Small intestine (tissue), 7 donors: Measurements from ENCODE around the gene PPL. TPM values are rescaled to one million over a fixed set of nuclear protein-coding genes. Genes with fewer than 3 reads are reported as not detected.

Experiments
- DNase-seq, 2 donors: peaks; one replicate each; pipeline versions ENCODE4 v3.0.0 to v3.0.0-alpha.2; 2013
- FAIRE-seq: peaks from 2 replicates; lab custom pipeline; 2012; peaks lifted over from hg19 to GRCh38; lab: Jason Lieb, UNC
- H3K27ac ChIP-seq, 3 donors: one replicate each; pipeline ENCODE4 v1.5.1; 2013; ENCODE audit warnings: low read length in 2 of 3, mild to moderate bottlenecking in 2 of 3, control low read depth in 1 of 3, inconsistent platforms in 1 of 3, low read depth in 1 of 3, moderate library complexity in 1 of 3
- H3K27me3 ChIP-seq, 3 donors: one replicate each; pipeline ENCODE4 v1.6.1; 2013; ENCODE audit warnings: low read length in 3 of 3, inconsistent platforms in 1 of 3; ENCODE audit not compliant: control insufficient read depth in 3 of 3, insufficient read depth in 3 of 3
- H3K36me3 ChIP-seq, 3 donors: one replicate each; pipeline ENCODE4 v1.6.1; 2013; ENCODE audit warnings: low read length in 3 of 3, inconsistent platforms in 1 of 3, low read depth in 1 of 3, mild to moderate bottlenecking in 1 of 3, moderate library complexity in 1 of 3; ENCODE audit not compliant: control insufficient read depth in 3 of 3, insufficient read depth in 2 of 3
- H3K4me1 ChIP-seq, 3 donors: one replicate each; pipeline ENCODE4 v1.6.1; 2013; ENCODE audit warnings: low read length in 2 of 3, inconsistent platforms in 1 of 3, low read depth in 1 of 3, mild to moderate bottlenecking in 1 of 3, moderate library complexity in 1 of 3; ENCODE audit not compliant: control insufficient read depth in 3 of 3, insufficient read depth in 2 of 3
- H3K4me3 ChIP-seq, 3 donors: one replicate each; pipeline ENCODE4 v1.5.1; 2013; ENCODE audit warnings: low read length in 3 of 3, control low read depth in 1 of 3, inconsistent platforms in 1 of 3, low read depth in 1 of 3, mild to moderate bottlenecking in 1 of 3, moderate library complexity in 1 of 3
- H3K9me3 ChIP-seq, 2 donors: one replicate each; pipeline ENCODE4 v1.6.1; 2013; ENCODE audit warnings: low read depth in 1 of 2, low read length in 1 of 2; ENCODE audit not compliant: control insufficient read depth in 2 of 2, insufficient read depth in 1 of 2
- WGBS, 3 donors: extraction: QIAGEN DNeasy Blood & Tissue Kit; methylation state at CpG; one replicate each; pipeline ENCODE4 v1.1.7; 2013; 5-methylcytosine and 5-hydroxymethylcytosine counted together
- polyA plus RNA-seq, 4 donors: library from polyadenylated mRNA; stranded (reverse) in 3 of 4; unstranded in 1 of 4; fragments of 200-250 nt in 3 of 4; fragments of 120-200 nt in 1 of 4; gene quantifications; one replicate each; pipeline versions ENCODE4 v1.2.1 to v1.2.3, GENCODE V29; 2013
- donor health status: healthy with polysubstance abuse.
- donor health status: control.
- donor health status: control.
- donor health status: Bipolar disorder and iron deficiency.
- donor health status: healthy.

PPL gene
- polyA plus RNA-seq, 4 donors, result 11.1 to 37.1 (median 14.9) TPM

DNA sequence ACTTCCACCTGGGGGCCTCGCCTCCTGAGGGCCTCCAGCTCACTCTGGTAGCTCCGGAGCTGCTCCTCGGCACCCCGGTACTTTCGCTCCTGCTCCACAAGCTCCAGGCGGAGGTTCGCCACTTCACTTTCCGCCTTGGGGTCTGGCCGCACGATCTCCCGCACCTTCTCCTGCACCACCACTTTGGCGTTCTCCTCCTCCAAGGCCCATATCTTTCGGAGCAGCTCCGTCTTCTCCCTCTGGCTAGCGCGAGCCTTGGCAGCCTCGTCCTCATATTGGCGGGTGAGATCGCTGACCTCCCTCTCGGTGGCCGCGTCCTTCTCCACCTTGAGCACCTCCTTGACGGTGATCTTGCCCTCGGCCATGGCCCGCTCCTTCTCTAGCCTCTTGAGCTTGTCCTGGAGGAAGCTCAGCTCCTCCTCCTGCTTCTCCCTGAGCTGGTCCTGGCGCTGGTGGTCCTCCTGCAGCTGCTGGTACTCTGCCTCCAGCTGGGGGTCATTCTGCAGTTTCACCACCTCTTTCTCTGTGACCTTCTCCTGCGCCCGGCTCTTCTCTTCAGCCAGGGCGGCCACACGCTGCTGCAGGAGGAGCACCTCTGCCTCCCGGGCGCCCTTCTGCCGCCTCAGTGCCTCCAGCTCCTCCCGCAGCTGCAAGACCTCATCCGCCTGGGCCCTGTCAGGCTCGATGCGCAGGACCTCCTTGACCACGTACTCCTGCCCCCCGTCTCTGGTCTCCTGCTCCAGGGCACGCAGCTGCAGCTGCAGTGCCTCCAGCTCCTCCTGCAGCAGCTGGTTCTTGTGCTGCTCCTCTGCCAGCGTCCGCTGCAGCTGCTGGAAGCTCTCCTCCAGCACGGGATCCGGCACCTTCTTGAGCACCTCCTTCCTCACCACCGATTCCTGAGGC, 51.7 kb downstream of the PPL start:
- FAIRE-seq, result no peak
- H3K9me3 ChIP-seq, result peaks cover 0 to 3% of the 10 kb centered on the region in 2 donors
- 92 to 96% (median 95%) methylated on average over 43 to 45 of the region's 45 CpGs for WGBS, 3 donors
- DNase-seq, result no peak
- H3K36me3 ChIP-seq, result peaks cover 20 to 90% (median 24%) of the 10 kb centered on the region in 3 donors
- H3K4me3 ChIP-seq, result no peak overlapping the region
- no peaks in the 10 kb centered on the region for H3K27me3 ChIP-seq
- H3K27ac ChIP-seq, result no peak overlapping the region
- H3K4me1 ChIP-seq, result no peaks in the 10 kb centered on the region

- no peak overlapping the region for H3K27ac ChIP-seq
- peaks cover 20 to 90% (median 28%) of the 10 kb centered on the region in 3 donors for H3K36me3 ChIP-seq
- H3K4me1 ChIP-seq, result no peaks in the 10 kb centered on the region
- DNase-seq, result no peak
- H3K9me3 ChIP-seq, result peaks cover 0 to 3% of the 10 kb centered on the region in 2 donors
- H3K4me3 ChIP-seq, result no peak overlapping the region
- no peak for FAIRE-seq
- no peaks in the 10 kb centered on the region for H3K27me3 ChIP-seq
- 96 to 99% (median 97%) methylated on average over 31 to 34 of the region's 34 CpGs for WGBS, 3 donors
Observed at GRCh38 chr16:4884209-4884608, 52.7 kb downstream of the PPL start.

DNA sequence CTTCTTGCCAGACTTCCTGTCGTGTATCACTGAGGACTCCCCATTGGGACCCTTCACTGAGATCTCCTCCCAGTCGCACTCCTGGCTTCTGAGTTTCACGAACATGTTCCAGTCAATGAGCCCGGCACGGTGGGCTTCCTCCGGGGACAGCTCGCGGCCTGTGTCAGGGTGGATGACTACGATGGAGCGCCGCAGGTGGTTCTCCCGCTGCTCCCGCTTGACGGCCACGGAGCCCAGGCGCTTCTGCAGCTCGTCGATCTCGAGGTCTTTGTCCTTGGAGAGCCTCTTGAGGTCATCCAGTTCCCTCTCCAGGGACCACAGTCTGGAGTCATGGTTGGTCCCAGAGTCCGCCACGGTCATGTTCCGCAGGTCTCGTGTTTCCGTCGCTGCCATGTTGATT, 53.4 kb downstream of the PPL start:
- H3K27me3 ChIP-seq, result no peaks in the 10 kb centered on the region
- DNase-seq, result no peak
- 95 to 98% (median 97%) methylated on average over 25 of the region's 25 CpGs for WGBS, 3 donors
- H3K9me3 ChIP-seq, result peaks cover 0 to 3% of the 10 kb centered on the region in 2 donors
- peaks cover 20 to 92% (median 28%) of the 10 kb centered on the region in 3 donors for H3K36me3 ChIP-seq
- no peak for FAIRE-seq
- no peaks in the 10 kb centered on the region for H3K4me1 ChIP-seq
- no peak overlapping the region for H3K4me3 ChIP-seq
- no peak overlapping the region for H3K27ac ChIP-seq

DNA sequence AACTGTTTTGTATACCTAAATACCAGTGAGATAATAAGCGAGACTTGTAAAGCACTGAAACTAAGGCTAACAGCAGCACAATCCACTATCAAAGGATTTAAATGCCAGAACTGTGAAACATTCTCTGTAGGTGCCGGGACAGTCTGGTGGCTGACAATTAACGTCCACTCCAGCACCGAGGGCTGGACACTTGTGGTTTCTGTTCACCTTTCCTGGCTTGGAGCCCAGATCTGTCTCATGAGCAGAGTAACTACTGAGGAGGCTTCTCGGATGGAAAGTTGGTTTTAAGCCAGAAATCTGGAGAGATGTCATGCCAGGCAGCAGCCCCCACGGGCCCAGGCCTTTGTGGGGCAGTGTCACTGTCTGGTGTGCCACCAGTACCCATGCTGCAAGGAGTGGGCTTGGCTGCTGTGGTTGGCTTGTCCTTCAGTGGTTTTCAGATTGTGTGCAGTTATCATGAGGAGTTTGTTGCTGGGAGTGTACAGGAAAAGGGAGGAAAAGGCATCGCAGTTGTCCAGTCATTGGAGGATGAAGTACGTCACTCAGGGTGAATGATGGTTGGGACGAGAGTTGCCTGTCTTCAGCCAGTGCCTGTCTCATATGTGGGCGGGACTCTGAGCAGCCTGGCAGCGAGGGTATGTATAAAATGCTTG, 54.2 kb downstream of the PPL start:
- no peak for FAIRE-seq

DNA sequence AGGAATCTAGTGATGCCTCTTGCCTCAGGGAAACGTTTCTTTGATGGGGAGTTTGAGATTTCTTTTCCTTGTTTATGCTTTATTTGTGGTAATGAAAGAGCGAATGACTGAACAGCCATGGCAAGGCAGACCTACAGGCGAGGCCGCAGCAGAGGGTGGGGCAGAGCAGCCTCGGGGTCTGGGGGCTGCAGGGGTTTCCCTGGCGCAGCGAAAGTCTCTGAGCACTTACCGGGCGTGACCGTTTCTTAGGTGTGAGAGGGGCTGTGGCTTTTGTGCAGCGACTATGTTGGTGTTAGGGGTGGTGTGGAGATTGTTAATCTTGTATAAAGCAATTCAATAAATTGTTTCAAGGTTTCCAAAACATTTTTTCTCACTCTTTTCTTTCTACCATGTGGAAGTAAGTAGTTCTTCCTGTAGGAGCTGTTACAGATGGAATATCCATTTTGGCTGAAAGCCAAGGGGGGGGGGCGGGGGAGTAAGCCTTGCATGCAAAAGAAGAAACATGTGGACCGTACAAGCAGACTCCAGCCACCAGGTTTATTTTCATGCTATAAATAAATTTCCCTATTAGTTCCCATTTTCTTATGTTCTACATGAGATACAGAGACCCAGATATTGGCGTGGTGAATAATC, 54.8 kb downstream of the PPL start:
- 73 to 80% (median 74%) methylated on average over 14 of the region's 14 CpGs for WGBS, 3 donors
- no peak for DNase-seq
- Histone ChIP-seq H3K9me3 (peaks cover 0 to 3% of the 10 kb centered on the region in 2 donors), H3K36me3 (peaks cover 30 to 93% (median 34%) of the 10 kb centered on the region in 3 donors), H3K4me1 (peaks cover 0 to under 1% (median 0%) of the 10 kb centered on the region in 3 donors), H3K27ac (no peak overlapping the region), H3K27me3 (no peaks in the 10 kb centered on the region), H3K4me3 (no peak overlapping the region)
- no peak for FAIRE-seq

More for the DNA sequence above, 54.2 kb downstream of the PPL start:
- no peak for DNase-seq
- Histone ChIP-seq H3K27ac (no peak overlapping the region), H3K27me3 (no peaks in the 10 kb centered on the region), H3K4me3 (no peak overlapping the region), H3K4me1 (no peaks in the 10 kb centered on the region), H3K36me3 (peaks cover 26 to 93% (median 32%) of the 10 kb centered on the region in 3 donors), H3K9me3 (peaks cover 0 to 3% of the 10 kb centered on the region in 2 donors)
- 69 to 81% (median 76%) methylated on average over 11 of the region's 11 CpGs for WGBS, 3 donors

GRCh38 chr16:4880006-4880580, 56.9 kb downstream of the PPL start:
- Histone ChIP-seq H3K27me3 (no peaks in the 10 kb centered on the region), H3K4me1 (peaks cover 0 to 17% (median 0%) of the 10 kb centered on the region in 3 donors), H3K9me3 (peaks cover 0 to 3% of the 10 kb centered on the region in 2 donors), H3K4me3 (no peak overlapping the region), H3K27ac (no peak overlapping the region), H3K36me3 (peaks cover 25 to 88% (median 32%) of the 10 kb centered on the region in 3 donors)
- WGBS, 3 donors, result 93 to 96% (median 95%) methylated on average over 17 of the region's 17 CpGs
- FAIRE-seq, result no peak
- DNase-seq, result no peak

DNA sequence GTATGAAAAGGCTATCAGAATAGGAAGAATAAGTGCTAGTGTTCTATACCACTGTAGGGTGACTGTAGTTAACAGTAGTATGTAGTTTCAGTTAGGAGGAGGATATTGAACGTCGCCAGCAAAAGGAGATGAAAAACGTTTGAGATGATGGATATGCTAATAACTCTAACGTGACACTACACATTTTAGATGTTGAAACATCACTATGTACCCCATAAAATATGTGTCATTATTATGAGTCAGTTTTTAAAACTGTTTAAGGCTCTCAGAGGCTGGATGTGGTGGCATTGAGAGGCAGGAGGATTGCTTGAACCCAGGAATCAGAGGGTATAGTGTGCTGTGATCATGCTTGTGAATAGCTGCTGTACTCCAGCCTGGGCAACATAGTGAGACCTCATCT, 57.9 kb downstream of the PPL start:
- peaks cover 0 to 3% of the 10 kb centered on the region in 2 donors for H3K9me3 ChIP-seq
- H3K4me1 ChIP-seq, result peaks cover 0 to 26% (median 0%) of the 10 kb centered on the region in 3 donors
- H3K27me3 ChIP-seq, result no peaks in the 10 kb centered on the region
- H3K36me3 ChIP-seq, result peaks cover 26 to 88% (median 36%) of the 10 kb centered on the region in 3 donors
- no peak overlapping the region for H3K4me3 ChIP-seq
- FAIRE-seq, result no peak
- WGBS, 3 donors, result 72 to 80% (median 78%) methylated on average over 4 of the region's 4 CpGs
- DNase-seq, result no peak
- no peak overlapping the region for H3K27ac ChIP-seq

GRCh38 chr16:4877380-4877685, 59.6 kb downstream of the PPL start:
- WGBS, 3 donors, result 95% methylated on average over 14 of the region's 14 CpGs
- H3K4me3 ChIP-seq, result no peak overlapping the region
- no peak overlapping the region for H3K27ac ChIP-seq
- FAIRE-seq (no peak), DNase-seq (no peak)
- peaks cover 18 to 85% (median 36%) of the 10 kb centered on the region in 3 donors for H3K36me3 ChIP-seq
- peaks cover 0 to 41% (median 0%) of the 10 kb centered on the region in 3 donors for H3K4me1 ChIP-seq
- H3K9me3 ChIP-seq, result no peaks in the 10 kb centered on the region
- no peaks in the 10 kb centered on the region for H3K27me3 ChIP-seq
